Measurements from ENCODE around the gene OOSP4B. TPM values are rescaled to one million over a fixed set of nuclear protein-coding genes. Genes with fewer than 3 reads are reported as not detected.

OOSP4B gene
- total and polyA plus RNA-seq, 10 donors, result not detected

DNA sequence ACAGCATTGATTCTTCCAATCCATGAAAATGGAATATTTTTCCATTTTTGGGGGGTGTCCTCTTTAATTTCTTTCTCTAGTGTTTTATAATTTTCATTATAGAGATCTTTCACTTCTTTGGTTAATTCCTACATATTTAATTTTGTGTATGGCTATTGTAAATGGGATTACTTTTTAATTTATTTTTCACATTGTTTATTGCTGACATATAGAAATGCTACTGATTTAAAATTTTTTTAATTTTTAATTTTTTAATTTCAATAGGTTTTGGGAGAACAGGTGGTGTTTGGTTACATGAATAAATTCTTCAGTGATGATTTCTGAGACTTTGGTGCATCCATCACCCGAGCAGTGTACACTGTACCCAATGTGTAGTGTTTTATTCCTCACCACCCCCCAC is 26.6 kb upstream of the OOSP4B start:
- TF ChIP-seq, protein P1, sequence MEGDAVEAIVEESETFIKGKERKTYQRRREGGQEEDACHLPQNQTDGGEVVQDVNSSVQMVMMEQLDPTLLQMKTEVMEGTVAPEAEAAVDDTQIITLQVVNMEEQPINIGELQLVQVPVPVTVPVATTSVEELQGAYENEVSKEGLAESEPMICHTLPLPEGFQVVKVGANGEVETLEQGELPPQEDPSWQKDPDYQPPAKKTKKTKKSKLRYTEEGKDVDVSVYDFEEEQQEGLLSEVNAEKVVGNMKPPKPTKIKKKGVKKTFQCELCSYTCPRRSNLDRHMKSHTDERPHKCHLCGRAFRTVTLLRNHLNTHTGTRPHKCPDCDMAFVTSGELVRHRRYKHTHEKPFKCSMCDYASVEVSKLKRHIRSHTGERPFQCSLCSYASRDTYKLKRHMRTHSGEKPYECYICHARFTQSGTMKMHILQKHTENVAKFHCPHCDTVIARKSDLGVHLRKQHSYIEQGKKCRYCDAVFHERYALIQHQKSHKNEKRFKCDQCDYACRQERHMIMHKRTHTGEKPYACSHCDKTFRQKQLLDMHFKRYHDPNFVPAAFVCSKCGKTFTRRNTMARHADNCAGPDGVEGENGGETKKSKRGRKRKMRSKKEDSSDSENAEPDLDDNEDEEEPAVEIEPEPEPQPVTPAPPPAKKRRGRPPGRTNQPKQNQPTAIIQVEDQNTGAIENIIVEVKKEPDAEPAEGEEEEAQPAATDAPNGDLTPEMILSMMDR (IDR thresholded peaks at IDR 0.05 in 8 of 11, conservative IDR thresholded peaks at IDR 0.05 in 3 of 11), result no peak
- no peak for TF ChIP-seq POLR2A (IDR thresholded peaks at IDR 0.05)
- Histone ChIP-seq H3K4me1 (no peaks in the 10 kb centered on the region), H3K4me3 (no peak overlapping the region), H3K27ac (no peak overlapping the region), H3K9me3 (peaks cover 0 to 40% (median 19%) of the 10 kb centered on the region in 8 donors), H3K36me3 (no peaks in the 10 kb centered on the region), H3K27me3 (replicated peaks in 1 of 7) (no peaks in the 10 kb centered on the region)
- no peak for DNase-seq
- intact Hi-C loops (cut with DNase I; ENCODE audit: low total_unique reads), result no loop called here
- 73 to 88% (median 84%) methylated on average over 1 of the region's 1 CpG for WGBS, 5 donors

DNA sequence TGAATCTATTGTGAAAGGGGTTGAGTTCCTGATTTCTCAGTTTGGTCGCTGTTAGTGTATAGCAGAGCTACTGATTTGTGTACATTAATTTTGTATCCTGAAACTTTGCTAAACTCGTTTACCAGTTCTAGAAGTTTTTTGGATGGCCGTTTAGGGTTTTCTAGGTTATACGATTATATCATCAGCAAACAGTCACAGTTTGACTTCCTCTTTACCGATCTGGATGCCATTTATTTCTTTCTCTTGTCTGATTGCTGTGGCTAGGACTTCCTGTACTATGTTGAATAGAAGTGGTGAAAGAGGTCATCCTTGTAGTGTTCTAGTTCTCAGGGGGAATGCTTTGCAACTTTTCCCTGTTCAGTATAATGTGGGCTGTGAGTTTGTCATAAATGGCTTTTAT is 24.6 kb upstream of the OOSP4B start:
- Histone ChIP-seq H3K27ac (no peak overlapping the region), H3K4me3 (no peak overlapping the region), H3K36me3 (no peaks in the 10 kb centered on the region), H3K9me3 (peaks cover 0 to 40% (median 19%) of the 10 kb centered on the region in 8 donors), H3K27me3 (replicated peaks in 1 of 7) (no peaks in the 10 kb centered on the region), H3K4me1 (no peaks in the 10 kb centered on the region)
- intact Hi-C loops (cut with DNase I; ENCODE audit: low total_unique reads), result no loop called here
- DNase-seq, result no peak
- TF ChIP-seq POLR2AphosphoS5 (IDR thresholded peaks at IDR 0.05) (no peak), POLR2A (IDR thresholded peaks at IDR 0.05) (no peak)
- TF ChIP-seq, protein P1 (IDR thresholded peaks at IDR 0.05 in 8 of 11, conservative IDR thresholded peaks at IDR 0.05 in 3 of 11), result no peak
- 23 to 31% (median 26%) methylated on average over 5 of the region's 5 CpGs for WGBS, 5 donors

DNA sequence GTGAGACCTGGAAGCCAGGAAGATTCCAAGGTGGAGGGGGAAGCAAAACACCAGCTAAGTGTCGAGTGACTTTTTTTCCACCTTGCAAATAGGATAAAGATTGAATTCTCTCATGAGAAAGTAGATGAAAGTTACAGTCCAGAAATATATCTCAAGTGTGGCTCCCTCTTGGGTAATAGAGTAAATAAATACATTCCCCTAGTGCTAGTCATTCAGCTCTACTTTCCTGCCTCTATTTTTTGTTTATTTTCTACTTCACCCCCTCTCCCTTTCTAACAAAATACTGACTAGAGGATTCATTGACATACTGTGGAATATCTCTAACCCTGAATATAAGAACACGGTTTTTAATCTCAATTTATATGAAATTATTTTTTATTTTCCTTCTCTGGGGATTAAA is 19.2 kb upstream of the OOSP4B start:
- H3K36me3 ChIP-seq, result no peaks in the 10 kb centered on the region
- H3K4me1 ChIP-seq, result no peaks in the 10 kb centered on the region
- H3K27me3 ChIP-seq (replicated peaks in 1 of 7), result no peaks in the 10 kb centered on the region
- intact Hi-C loops (cut with DNase I; ENCODE audit: low total_unique reads), result no loop called here
- 73 to 84% (median 80%) methylated on average over 2 of the region's 2 CpGs for WGBS, 5 donors
- no peak overlapping the region for H3K27ac ChIP-seq
- H3K4me3 ChIP-seq, result no peak overlapping the region
- peaks cover 0 to 4% (median 0%) of the 10 kb centered on the region in 8 donors for H3K9me3 ChIP-seq
- DNase-seq, result no peak
- no peak for TF ChIP-seq POLR2A (IDR thresholded peaks at IDR 0.05)

DNA sequence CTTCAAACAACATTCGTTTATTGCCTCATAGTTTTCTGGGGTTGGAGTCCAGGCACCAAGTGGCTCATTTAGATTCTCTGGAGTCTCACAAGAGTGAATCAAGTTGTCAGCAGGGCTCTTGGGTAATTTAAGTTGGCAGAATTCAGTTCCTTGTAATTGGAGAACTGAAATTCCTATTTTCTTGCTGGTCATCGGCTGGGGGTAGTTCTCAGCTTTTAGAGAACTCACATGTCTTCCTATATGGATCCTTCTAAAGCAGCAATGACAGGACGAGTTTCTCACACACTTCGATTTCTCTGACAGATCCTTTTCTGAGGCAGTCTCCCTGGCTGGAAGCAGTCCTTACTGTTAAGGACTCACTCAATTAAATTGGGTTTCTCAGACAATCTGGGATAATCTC is 17.3 kb upstream of the OOSP4B start:
- no peak for TF ChIP-seq POLR2AphosphoS5 (IDR thresholded peaks at IDR 0.05)
- Histone ChIP-seq H3K4me1 (no peaks in the 10 kb centered on the region), H3K4me3 (no peak overlapping the region), H3K27ac (no peak overlapping the region), H3K27me3 (replicated peaks in 1 of 7) (no peaks in the 10 kb centered on the region), H3K36me3 (no peaks in the 10 kb centered on the region), H3K9me3 (peaks cover 0 to 4% (median 0%) of the 10 kb centered on the region in 8 donors)
- no peak for DNase-seq
- intact Hi-C loops (cut with DNase I; ENCODE audit: low total_unique reads), result no loop called here
- WGBS, 5 donors, result 70 to 88% (median 80%) methylated on average over 4 of the region's 4 CpGs

DNA sequence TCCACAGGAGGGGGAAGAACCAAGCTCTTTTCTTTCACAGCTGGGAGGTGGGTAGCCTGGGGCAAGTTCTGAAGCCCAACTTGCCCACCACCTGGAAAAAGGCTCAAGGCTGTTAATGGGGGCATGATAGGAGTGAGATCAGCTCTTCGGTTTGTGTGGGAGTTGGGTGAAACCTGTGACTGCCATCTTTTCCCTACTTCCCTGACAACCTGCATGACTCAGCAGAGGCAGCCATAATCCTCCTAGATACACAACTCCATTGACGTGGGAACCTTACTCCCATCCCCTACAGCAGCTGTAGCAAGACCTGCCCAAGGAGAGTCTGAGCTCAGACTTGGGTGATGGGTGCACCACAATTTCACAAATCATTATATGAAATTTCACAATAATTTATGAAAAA is 13.3 kb upstream of the OOSP4B start:
- 72 to 87% (median 83%) methylated on average over 2 of the region's 2 CpGs for WGBS, 5 donors
- TF ChIP-seq POLR2A (IDR thresholded peaks at IDR 0.05), result no peak
- TF ChIP-seq, protein P1 (IDR thresholded peaks at IDR 0.05 in 8 of 11, conservative IDR thresholded peaks at IDR 0.05 in 3 of 11), result no peak
- no peak for TF ChIP-seq POLR2AphosphoS5 (IDR thresholded peaks at IDR 0.05)
- Histone ChIP-seq H3K9me3 (peaks cover 0 to 4% (median 0%) of the 10 kb centered on the region in 8 donors), H3K27ac (no peak overlapping the region), H3K4me1 (no peaks in the 10 kb centered on the region), H3K36me3 (no peaks in the 10 kb centered on the region), H3K27me3 (replicated peaks in 1 of 7) (no peaks in the 10 kb centered on the region), H3K4me3 (no peak overlapping the region)
- no peak for DNase-seq
- intact Hi-C loops (cut with DNase I; ENCODE audit: low total_unique reads), result no loop called here
